DOHH2 (cell line): ENCODE measurements around the gene AGBL1.

ENCODE experiments used
- H3F3A ChIP-seq: fragments of 200-600 bp; sonication (generic), shearing (Covaris generic); 2 replicates; pipeline ENCODE4 v1.6.0; 2016; ENCODE audit warnings: antibody characterized with exemption, mild to moderate bottlenecking; ENCODE audit not compliant: control insufficient read depth, insufficient read depth
- H3K27ac ChIP-seq: fragments of 200-600 bp; sonication (generic); 2 replicates; pipeline ENCODE4 v1.5.1; 2014; ENCODE audit warnings: low read depth, mild to moderate bottlenecking, low read length, moderate library complexity
- H3K27me3 ChIP-seq: fragments of 200-600 bp; sonication (generic); 2 replicates; pipeline ENCODE4 v1.6.1; 2014; ENCODE audit warnings: mild to moderate bottlenecking, low read length, mixed read lengths; ENCODE audit not compliant: control insufficient read depth
- H3K36me3 ChIP-seq: fragments of 200-600 bp; sonication (generic); 2 replicates; pipeline ENCODE4 v1.6.1; 2014; ENCODE audit warnings: mild to moderate bottlenecking, low read length, moderate library complexity, mixed read lengths; ENCODE audit not compliant: control insufficient read depth
- H3K4me1 ChIP-seq: fragments of 200-600 bp; sonication (generic); 2 replicates; pipeline ENCODE4 v1.6.1; 2014; ENCODE audit warnings: mild to moderate bottlenecking, low read length, mixed read lengths; ENCODE audit not compliant: control insufficient read depth
- H3K4me2 ChIP-seq: fragments of 200-600 bp; sonication (generic); 2 replicates; pipeline ENCODE4 v1.6.0; 2014; ENCODE audit warnings: mild to moderate bottlenecking, low read length, moderate library complexity
- H3K4me3 ChIP-seq: fragments of 200-600 bp; sonication (generic); 2 replicates; pipeline ENCODE4 v1.5.1; 2014; ENCODE audit warnings: mild to moderate bottlenecking, low read length, mixed read lengths
- H3K79me2 ChIP-seq: fragments of 200-600 bp; sonication (generic); 2 replicates; pipeline ENCODE4 v1.6.1; 2014; ENCODE audit warnings: mild to moderate bottlenecking, low read length, mixed read lengths; ENCODE audit not compliant: control insufficient read depth
- H3K9me2 ChIP-seq: fragments of 200-600 bp; sonication (generic); replicated peaks from 2 replicates; pipeline ENCODE4 v1.6.1; 2014; ENCODE audit warnings: mild to moderate bottlenecking, low read length, mixed read lengths; ENCODE audit not compliant: control insufficient read depth
- H3K9me3 ChIP-seq: fragments of 200-600 bp; sonication (generic); 2 replicates; pipeline ENCODE4 v1.6.1; 2014; ENCODE audit warnings: antibody characterized with exemption, low read length, mixed read lengths; ENCODE audit not compliant: control insufficient read depth, insufficient read depth
- H4K20me1 ChIP-seq: fragments of 200-600 bp; sonication (generic); 2 replicates; pipeline ENCODE4 v1.6.0; 2014; ENCODE audit warnings: low read depth, mild to moderate bottlenecking, antibody characterized with exemption, low read length, moderate library complexity; ENCODE audit not compliant: control insufficient read depth, insufficient read depth
- EZH2phosphoT487 ChIP-seq: fragments of 200-600 bp; sonication (generic); IDR thresholded peaks from 2 replicates; pipeline ENCODE4 v1.6.1; 2017; ENCODE audit warnings: borderline replicate concordance, mild to moderate bottlenecking, antibody characterized with exemption, low read length, moderate library complexity, mixed read lengths
- TF ChIP-seq, protein P1 (sequence below): fragments of 200-600 bp; sonication (generic); IDR thresholded peaks from one replicate; pipeline ENCODE4 v1.5.1; 2014; ENCODE audit warnings: antibody characterized with exemption, mild to moderate bottlenecking, low read depth, low read length; ENCODE audit not compliant: poor library complexity, severe bottlenecking

The AGBL1 gene

DNA sequence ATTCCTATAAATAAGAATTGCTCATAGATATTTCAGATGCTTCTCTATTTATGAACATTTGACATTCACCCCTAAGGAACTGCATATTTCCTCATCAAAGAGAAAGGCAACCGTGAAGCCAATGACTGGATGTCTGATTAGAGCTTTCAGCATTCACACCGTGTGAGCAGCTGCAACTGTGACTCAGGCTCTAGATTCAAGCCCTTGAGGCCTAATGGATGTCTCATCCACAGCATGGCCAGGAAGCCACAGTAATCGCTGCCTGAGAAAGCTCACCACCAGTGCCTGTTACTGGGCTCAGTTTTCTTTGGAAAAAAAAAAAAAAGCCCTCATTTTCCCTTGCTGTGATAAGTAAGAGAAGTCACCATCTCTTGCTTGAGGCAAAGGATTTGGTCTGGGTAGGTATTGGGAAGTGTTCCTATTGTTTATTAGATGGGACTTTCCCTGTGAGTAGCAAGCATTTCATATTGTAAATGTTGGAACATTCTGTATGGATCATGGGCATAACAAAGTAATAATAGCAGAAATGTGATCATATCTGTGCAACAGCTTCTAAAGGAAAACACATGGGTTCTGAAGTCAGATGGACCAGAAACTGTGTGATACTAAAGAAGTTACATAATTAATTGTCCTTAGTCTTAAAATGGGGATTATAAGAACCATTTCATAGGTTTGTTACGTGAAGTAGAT lies 783.7 kb downstream of the AGBL1 start:
- H3K9me2 ChIP-seq, result no peaks in the 10 kb centered on the region
- no peak overlapping the region for H3K4me3 ChIP-seq
- no peaks in the 10 kb centered on the region for H4K20me1 ChIP-seq
- H3F3A ChIP-seq, result no peaks in the 10 kb centered on the region
- no peaks in the 10 kb centered on the region for H3K79me2 ChIP-seq
- no peaks in the 10 kb centered on the region for H3K36me3 ChIP-seq
- H3K9me3 ChIP-seq, result no peaks in the 10 kb centered on the region
- no peak for TF ChIP-seq EZH2phosphoT487
- TF ChIP-seq, protein P1, sequence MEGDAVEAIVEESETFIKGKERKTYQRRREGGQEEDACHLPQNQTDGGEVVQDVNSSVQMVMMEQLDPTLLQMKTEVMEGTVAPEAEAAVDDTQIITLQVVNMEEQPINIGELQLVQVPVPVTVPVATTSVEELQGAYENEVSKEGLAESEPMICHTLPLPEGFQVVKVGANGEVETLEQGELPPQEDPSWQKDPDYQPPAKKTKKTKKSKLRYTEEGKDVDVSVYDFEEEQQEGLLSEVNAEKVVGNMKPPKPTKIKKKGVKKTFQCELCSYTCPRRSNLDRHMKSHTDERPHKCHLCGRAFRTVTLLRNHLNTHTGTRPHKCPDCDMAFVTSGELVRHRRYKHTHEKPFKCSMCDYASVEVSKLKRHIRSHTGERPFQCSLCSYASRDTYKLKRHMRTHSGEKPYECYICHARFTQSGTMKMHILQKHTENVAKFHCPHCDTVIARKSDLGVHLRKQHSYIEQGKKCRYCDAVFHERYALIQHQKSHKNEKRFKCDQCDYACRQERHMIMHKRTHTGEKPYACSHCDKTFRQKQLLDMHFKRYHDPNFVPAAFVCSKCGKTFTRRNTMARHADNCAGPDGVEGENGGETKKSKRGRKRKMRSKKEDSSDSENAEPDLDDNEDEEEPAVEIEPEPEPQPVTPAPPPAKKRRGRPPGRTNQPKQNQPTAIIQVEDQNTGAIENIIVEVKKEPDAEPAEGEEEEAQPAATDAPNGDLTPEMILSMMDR, result no peak
- no peaks in the 10 kb centered on the region for H3K4me1 ChIP-seq
- H3K27ac ChIP-seq, result no peak overlapping the region
- no peak overlapping the region for H3K4me2 ChIP-seq
- no peaks in the 10 kb centered on the region for H3K27me3 ChIP-seq

DNA sequence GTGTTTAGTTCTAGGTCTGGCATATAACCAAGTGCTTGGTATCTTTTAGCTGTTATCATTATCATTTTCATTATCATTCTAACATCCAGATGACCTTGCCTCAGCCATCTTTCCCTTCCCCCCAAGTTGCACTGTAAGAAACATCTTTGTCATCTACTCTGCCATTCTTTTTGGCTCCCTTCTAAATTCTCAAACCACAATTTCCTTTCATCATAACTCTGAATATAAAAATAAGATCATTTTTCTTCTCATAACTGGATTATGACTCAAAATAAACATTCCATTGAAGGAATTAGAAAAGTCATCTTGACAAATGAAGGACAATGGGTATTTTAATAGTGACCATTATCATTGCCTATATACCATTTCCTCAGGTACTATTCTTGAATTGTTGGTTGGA lies 786.2 kb downstream of the AGBL1 start:
- no peaks in the 10 kb centered on the region for H3K79me2 ChIP-seq
- H4K20me1 ChIP-seq, result no peaks in the 10 kb centered on the region
- no peaks in the 10 kb centered on the region for H3K9me2 ChIP-seq
- H3K4me2 ChIP-seq, result no peak overlapping the region
- no peaks in the 10 kb centered on the region for H3F3A ChIP-seq
- H3K27me3 ChIP-seq, result no peaks in the 10 kb centered on the region
- no peaks in the 10 kb centered on the region for H3K36me3 ChIP-seq
- no peaks in the 10 kb centered on the region for H3K9me3 ChIP-seq
- H3K27ac ChIP-seq, result no peak overlapping the region
- TF ChIP-seq EZH2phosphoT487, result no peak
- TF ChIP-seq, protein P1, result no peak
- no peak overlapping the region for H3K4me3 ChIP-seq
- no peaks in the 10 kb centered on the region for H3K4me1 ChIP-seq

DNA sequence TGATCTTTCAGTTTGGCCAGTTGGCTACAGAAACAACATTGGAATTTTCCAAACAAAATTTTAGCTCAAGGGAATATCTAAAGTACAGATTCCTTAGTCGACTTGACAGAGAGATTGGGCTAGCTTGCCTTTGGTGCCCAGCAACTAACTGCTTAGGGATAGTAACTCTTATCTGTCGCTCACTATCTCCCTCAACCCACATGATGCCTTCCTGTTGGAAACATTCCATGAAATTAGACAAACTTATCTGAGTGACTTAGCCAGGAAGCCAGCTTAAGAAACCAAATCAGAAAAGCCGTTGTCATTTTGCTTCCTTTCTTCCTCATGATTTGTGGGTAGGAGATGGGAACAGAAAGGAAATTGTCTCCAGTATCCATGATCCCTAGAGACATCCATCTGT lies 791.2 kb downstream of the AGBL1 start:
- Histone ChIP-seq H4K20me1 (no peaks in the 10 kb centered on the region), H3K4me1 (no peaks in the 10 kb centered on the region), H3K4me2 (no peak overlapping the region)

More for the DNA sequence above, 791.2 kb downstream of the AGBL1 start:
- Histone ChIP-seq H3K4me3 (no peak overlapping the region), H3F3A (no peaks in the 10 kb centered on the region), H3K9me3 (no peaks in the 10 kb centered on the region), H3K27ac (no peak overlapping the region), H3K27me3 (no peaks in the 10 kb centered on the region), H3K36me3 (no peaks in the 10 kb centered on the region), H3K9me2 (no peaks in the 10 kb centered on the region), H3K79me2 (no peaks in the 10 kb centered on the region)
- no peak for TF ChIP-seq EZH2phosphoT487
- TF ChIP-seq, protein P1, result no peak
